Kidney (tissue), 14 donors: ENCODE results near the gene RTKN. TPM values are rescaled to one million over a fixed set of nuclear protein-coding genes. Genes with fewer than 3 reads are reported as not detected.

Experiments
- DNase-seq, 5 donors: peaks; one replicate each; pipeline ENCODE4 v3.0.0-alpha.2; 2013 to 2020
- FAIRE-seq: peaks from 2 replicates; lab custom pipeline; 2012; peaks lifted over from hg19 to GRCh38; lab: Jason Lieb, UNC
- H3K27ac ChIP-seq, 2 donors: one replicate each; pipeline ENCODE4 v1.7.0; 2013; ENCODE audit warnings: low read depth in 2 of 2, low read length in 2 of 2, inconsistent platforms in 1 of 2
- H3K27me3 ChIP-seq: one replicate; pipeline ENCODE4 v1.7.1; 2013; ENCODE audit warnings: low read length, inconsistent platforms; ENCODE audit not compliant: control insufficient read depth, insufficient read depth
- H3K36me3 ChIP-seq, 3 donors: one replicate each; pipeline versions ENCODE4 v1.7.0 to v1.7.1; 2013; ENCODE audit warnings: low read length in 3 of 3, control low read depth in 1 of 3, inconsistent platforms in 1 of 3; ENCODE audit not compliant: insufficient read depth in 3 of 3, control insufficient read depth in 2 of 3
- H3K4me1 ChIP-seq, 3 donors: one replicate each; pipeline versions ENCODE4 v1.7.0 to v1.7.1; 2013; ENCODE audit warnings: low read length in 3 of 3, inconsistent platforms in 1 of 3, low read depth in 1 of 3; ENCODE audit not compliant: control insufficient read depth in 2 of 3, insufficient read depth in 2 of 3
- H3K4me3 ChIP-seq, 3 donors: one replicate each; pipeline versions ENCODE4 v1.7.0 to v1.8.1; 2013; ENCODE audit warnings: low read length in 3 of 3, control low read depth in 1 of 3, inconsistent platforms in 1 of 3
- H3K9ac ChIP-seq, 3 donors: one replicate each; pipeline versions ENCODE4 v1.7.0 to v1.7.1; 2013; ENCODE audit warnings: low read length in 3 of 3, control low read depth in 1 of 3, inconsistent platforms in 1 of 3
- H3K9me3 ChIP-seq, 3 donors: one replicate each; pipeline versions ENCODE4 v1.7.0 to v1.7.1; 2013; ENCODE audit warnings: low read length in 3 of 3, control low read depth in 1 of 3, inconsistent platforms in 1 of 3; ENCODE audit not compliant: control insufficient read depth in 2 of 3, insufficient read depth in 1 of 3
- intact Hi-C: fragments of 100-400 bp; cut with DNase I; formaldehyde crosslinking; loops from one replicate; pipeline ENCODE4 v1.11.1; 2022
- polyA plus RNA-seq: library from polyadenylated mRNA; stranded (reverse); fragments of 350-450 nt; fragmentation: Illumina TruSeq; extraction: RNeasy Lipid Tissue Mini Kit (QIAGEN cat#74804); gene quantifications from one replicate; pipeline ENCODE4 v1.2.3, GENCODE V29; 2014; ENCODE audit warnings: low read depth, low replicate concordance; ENCODE audit not compliant: insufficient read depth
- total RNA-seq: library from RNA; stranded (reverse); fragmentation: NEBNext Ultra II Directional; extraction: Animal tissue kit (Norgen Biotek cat#: 25700); gene quantifications from one replicate; pipeline ENCODE4 v1.2.1, GENCODE V29; 2021
- TF ChIP-seq, protein P1 (sequence below): IDR thresholded peaks from 3 replicates; pipeline ENCODE4 v1.5.1; 2012; ENCODE audit warnings: mild to moderate bottlenecking, moderate library complexity, borderline replicate concordance; ENCODE audit not compliant: insufficient read depth; ENCODE audit errors: extremely low read depth
- donor health status: control.
- donor health status: control.
- donor health status: control.
- donor health status: control.
- donor health status: control.
- donor health status: DM: yes; HTN: yes; CAD: no.
- donor health status: Normal renal cell carcinoma (clear cell type).

RTKN gene
- total and polyA plus RNA-seq, 2 donors from 2014 or later = 76.4 to 95.6 TPM

DNA sequence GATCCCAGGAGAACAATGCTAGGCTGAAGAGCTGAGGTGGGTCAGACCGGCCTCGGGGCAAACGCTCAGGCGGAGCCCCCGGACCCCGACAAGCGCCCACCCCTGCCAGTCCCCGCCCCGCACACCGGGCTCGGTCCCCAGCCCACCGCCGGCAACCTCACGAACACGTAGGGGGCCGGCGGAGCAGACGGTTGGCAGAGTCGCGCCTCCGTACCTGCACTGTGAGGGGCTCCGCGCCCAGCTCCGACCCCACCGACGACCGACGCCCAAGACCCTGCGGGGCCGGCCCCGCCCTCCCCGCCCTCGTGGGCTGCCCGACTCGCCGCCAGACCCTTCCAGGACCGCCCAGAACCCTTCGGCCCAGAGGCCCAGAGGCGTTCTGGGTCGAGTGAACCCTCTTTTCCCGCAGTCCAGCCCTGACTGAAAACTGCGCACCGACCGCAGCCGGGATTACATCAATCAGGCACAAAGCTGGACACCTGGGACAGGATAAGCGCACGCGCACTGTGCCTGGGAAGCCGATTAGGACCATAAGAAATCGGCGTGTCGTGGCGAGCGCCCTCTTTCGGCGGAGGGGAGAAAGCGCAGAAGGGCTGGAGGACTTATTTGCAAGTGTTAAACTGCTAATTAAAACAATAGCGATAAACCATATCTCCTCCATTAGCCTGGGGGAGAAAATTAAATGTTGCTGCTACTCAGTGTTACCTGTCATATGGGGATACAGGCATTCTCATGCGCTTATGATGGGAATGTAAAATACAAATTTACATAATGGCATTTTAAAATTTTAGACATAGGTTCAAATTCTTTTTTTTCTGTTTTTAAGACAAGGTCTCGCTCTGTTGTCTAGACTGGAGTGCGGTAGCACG is 49.9 kb downstream of the RTKN start:
- intact Hi-C loops = no loop called here

DNA sequence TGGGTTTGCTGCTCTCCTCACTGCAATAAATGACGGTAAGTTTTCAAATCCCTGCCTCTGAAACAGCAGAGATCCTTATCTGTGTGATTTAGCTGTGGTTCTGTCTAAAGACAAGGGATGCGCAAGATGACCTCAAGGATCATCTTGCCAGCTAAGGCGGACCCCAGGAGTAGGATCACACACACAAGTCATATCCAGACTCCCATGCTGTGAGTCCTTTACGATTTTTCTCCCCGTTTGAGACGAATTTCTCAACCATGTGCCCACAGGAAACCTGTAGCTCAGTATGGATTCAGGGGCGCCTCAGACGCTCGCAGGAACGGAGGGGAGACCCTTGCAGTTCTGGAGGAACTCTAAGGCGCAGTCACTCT is 50.5 kb downstream of the RTKN start:
- H3K27ac ChIP-seq = peak overlapping the region in 1 of 2 donors; percentile 95
- peaks cover 8 to 13% (median 9%) of the 10 kb centered on the region in 3 donors for H3K4me1 ChIP-seq
- H3K27me3 ChIP-seq = no peaks in the 10 kb centered on the region
- DNase-seq = peak in 2 of 5 donors; percentile 49 to 67
- H3K9me3 ChIP-seq = no peaks in the 10 kb centered on the region
- no peak for FAIRE-seq
- peak overlapping the region; percentile 69 to 85 (median 79) for H3K4me3 ChIP-seq
- H3K36me3 ChIP-seq = no peaks in the 10 kb centered on the region
- peak overlapping the region; percentile 35 to 75 (median 72) for H3K9ac ChIP-seq
- TF ChIP-seq, protein P1, sequence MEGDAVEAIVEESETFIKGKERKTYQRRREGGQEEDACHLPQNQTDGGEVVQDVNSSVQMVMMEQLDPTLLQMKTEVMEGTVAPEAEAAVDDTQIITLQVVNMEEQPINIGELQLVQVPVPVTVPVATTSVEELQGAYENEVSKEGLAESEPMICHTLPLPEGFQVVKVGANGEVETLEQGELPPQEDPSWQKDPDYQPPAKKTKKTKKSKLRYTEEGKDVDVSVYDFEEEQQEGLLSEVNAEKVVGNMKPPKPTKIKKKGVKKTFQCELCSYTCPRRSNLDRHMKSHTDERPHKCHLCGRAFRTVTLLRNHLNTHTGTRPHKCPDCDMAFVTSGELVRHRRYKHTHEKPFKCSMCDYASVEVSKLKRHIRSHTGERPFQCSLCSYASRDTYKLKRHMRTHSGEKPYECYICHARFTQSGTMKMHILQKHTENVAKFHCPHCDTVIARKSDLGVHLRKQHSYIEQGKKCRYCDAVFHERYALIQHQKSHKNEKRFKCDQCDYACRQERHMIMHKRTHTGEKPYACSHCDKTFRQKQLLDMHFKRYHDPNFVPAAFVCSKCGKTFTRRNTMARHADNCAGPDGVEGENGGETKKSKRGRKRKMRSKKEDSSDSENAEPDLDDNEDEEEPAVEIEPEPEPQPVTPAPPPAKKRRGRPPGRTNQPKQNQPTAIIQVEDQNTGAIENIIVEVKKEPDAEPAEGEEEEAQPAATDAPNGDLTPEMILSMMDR = no peak
- intact Hi-C loops = no loop called here

More for the DNA sequence above, 49.9 kb downstream of the RTKN start:
- TF ChIP-seq, protein P1 = peak; percentile 93
- no peak for FAIRE-seq
- Histone ChIP-seq H3K27ac (peak overlapping the region; percentile 92 to 95), H3K4me3 (peak overlapping the region; percentile 69 to 85 (median 79)), H3K27me3 (no peaks in the 10 kb centered on the region), H3K36me3 (no peaks in the 10 kb centered on the region), H3K9me3 (no peaks in the 10 kb centered on the region), H3K9ac (peak overlapping the region; percentile 35 to 75 (median 72)), H3K4me1 (peaks cover 8 to 13% (median 9%) of the 10 kb centered on the region in 3 donors)
- DNase-seq = peak; percentile 95 to 97 (median 96)

DNA sequence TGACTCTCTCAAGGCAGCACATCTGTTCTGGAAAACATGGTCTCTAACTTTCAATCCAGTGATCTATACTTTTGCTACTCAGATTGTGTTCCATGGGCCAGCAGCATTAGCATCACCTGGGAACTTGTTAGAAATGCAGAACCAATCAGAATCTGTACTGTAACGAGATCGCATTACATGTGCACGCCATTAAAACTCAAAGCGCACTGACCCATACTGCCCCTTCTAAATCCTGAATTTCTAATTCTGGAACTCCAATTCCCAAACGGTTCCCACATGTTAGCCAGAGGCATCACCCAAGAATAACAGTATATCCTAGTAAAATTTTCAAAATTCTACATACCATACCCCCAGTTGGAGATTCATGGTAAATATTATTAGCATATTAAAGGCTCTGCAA is 51.1 kb downstream of the RTKN start:
- Histone ChIP-seq H3K27me3 (no peaks in the 10 kb centered on the region), H3K9ac (peak overlapping the region in 1 of 3 donors; percentile 5), H3K27ac (no peak overlapping the region), H3K9me3 (no peaks in the 10 kb centered on the region), H3K4me3 (peak overlapping the region; percentile 16 to 85 (median 69)), H3K36me3 (no peaks in the 10 kb centered on the region), H3K4me1 (peaks cover 8 to 13% (median 9%) of the 10 kb centered on the region in 3 donors)
- TF ChIP-seq, protein P1 = no peak
- no peak for FAIRE-seq
- intact Hi-C loops = no loop called here
- DNase-seq = peak in 4 of 5 donors; percentile 25 to 62 (median 44)
